ENCODE data around the gene CFAP92.

GRCh38 chr3:128945041-128945877 lies 48.6 kb downstream of the CFAP92 start:
- TF ChIP-seq ZNF560 (tag by site-specific recombination; IDR thresholded peaks at IDR 0.05; ENCODE audit: borderline replicate concordance), result no peak
- no peak for TF ChIP-seq CTCF (tag by site-specific recombination; IDR thresholded peaks at IDR 0.05)
- TF ChIP-seq REST (tag by site-specific recombination; IDR thresholded peaks at IDR 0.05), result no peak
- TF ChIP-seq ZNF529 (tag by site-specific recombination; IDR thresholded peaks at IDR 0.05; ENCODE audit: insufficient replicate concordance), result no peak
- no peak for TF ChIP-seq KLF16 (tag by site-specific recombination; IDR thresholded peaks at IDR 0.05)
- no peak for TF ChIP-seq ZBTB8A (tag by site-specific recombination; IDR thresholded peaks at IDR 0.05)
- TF ChIP-seq ZNF148 (tag by site-specific recombination; IDR thresholded peaks at IDR 0.05; ENCODE audit: borderline replicate concordance), result no peak
- no peak for TF ChIP-seq PRDM10 (tag by site-specific recombination; IDR thresholded peaks at IDR 0.05)
- TF ChIP-seq ZSCAN23 (tag by site-specific recombination; IDR thresholded peaks at IDR 0.05), result no peak
- TF ChIP-seq ZNF747 (tag by site-specific recombination; IDR thresholded peaks at IDR 0.05), result no peak
